Measurements from ENCODE around the gene HYDIN.
A peak's percentile ranks its signal among the peaks of the same experiment; 100 is the strongest.

The HYDIN gene

DNA sequence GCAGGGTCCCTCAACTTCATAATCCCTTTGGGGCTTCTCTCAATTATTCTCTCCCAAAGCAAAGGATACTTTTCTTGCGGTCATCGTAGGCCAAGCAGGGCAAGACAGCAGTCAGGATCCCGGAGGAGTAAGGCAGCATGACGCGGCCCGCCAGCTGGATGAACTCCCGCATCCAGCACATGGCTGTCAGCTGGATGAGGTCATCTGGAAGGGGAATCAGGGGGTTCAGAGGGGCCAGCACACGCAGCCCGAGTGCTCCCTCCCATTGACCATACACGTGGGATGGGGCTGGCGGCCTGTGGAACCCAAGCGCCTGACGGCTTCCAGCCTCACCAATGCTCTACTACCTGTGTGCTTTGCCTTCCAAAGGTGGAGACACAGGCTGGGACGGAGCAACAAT, 448.7 kb downstream of the HYDIN start:
- TF ChIP-seq, protein P1, sequence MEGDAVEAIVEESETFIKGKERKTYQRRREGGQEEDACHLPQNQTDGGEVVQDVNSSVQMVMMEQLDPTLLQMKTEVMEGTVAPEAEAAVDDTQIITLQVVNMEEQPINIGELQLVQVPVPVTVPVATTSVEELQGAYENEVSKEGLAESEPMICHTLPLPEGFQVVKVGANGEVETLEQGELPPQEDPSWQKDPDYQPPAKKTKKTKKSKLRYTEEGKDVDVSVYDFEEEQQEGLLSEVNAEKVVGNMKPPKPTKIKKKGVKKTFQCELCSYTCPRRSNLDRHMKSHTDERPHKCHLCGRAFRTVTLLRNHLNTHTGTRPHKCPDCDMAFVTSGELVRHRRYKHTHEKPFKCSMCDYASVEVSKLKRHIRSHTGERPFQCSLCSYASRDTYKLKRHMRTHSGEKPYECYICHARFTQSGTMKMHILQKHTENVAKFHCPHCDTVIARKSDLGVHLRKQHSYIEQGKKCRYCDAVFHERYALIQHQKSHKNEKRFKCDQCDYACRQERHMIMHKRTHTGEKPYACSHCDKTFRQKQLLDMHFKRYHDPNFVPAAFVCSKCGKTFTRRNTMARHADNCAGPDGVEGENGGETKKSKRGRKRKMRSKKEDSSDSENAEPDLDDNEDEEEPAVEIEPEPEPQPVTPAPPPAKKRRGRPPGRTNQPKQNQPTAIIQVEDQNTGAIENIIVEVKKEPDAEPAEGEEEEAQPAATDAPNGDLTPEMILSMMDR (conservative IDR thresholded peaks at IDR 0.05; ENCODE audit: control insufficient read depth, insufficient read depth, low read depth, low read length), result no peak
- DNase-seq (ENCODE audit: low read depth), result no peak
- no peak overlapping the region for H3K4me3 ChIP-seq (ENCODE audit: control insufficient read depth, low read depth, low read length)

DNA sequence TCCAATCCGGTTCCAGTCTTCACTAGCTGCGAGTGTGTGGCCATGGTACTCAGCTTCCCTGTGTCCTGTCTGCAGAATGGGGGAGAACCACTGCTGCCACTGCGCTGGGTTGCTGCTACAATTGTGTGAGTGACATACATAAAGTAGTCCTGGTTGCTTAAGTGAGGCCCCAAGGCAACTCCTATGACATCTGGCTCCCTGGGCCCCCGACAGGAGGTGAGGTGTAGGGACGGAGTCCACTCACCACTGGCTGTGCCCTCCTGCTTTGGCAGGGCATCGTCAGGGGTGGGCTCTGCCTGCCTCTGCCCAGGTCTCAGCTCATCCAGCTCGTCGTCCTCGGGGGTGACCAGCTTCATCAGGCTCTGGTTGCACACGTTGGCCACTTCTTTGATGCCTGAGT, 450.0 kb downstream of the HYDIN start:
- H3K4me3 ChIP-seq (ENCODE audit: control insufficient read depth, low read depth, low read length), result no peak overlapping the region
- TF ChIP-seq, protein P1 (conservative IDR thresholded peaks at IDR 0.05; ENCODE audit: control insufficient read depth, insufficient read depth, low read depth, low read length), result no peak

DNA sequence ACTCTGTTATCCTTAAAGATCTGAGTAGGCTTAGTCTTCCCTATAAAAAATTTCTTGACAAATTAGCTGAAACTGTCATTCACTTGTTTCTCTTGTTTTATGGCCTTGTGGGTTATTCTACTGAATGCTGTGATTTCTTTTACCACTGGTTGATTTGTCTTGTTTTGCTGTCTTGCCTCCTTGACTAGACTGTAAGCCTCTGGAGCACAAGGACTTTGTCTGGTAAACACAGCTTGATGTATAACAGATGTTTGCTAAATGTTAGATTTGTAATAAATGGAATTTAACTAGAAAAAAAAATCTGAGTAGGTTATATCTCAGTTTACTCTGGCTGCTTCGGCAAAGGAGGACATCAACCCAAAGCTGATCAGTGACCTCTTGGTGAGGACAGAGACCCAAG, 451.2 kb downstream of the HYDIN start:
- DNase-seq (ENCODE audit: low read depth), result peak; percentile 47
- no peak overlapping the region for H3K4me3 ChIP-seq (ENCODE audit: control insufficient read depth, low read depth, low read length)
- TF ChIP-seq, protein P1 (conservative IDR thresholded peaks at IDR 0.05; ENCODE audit: control insufficient read depth, insufficient read depth, low read depth, low read length), result no peak

More for the DNA sequence above, 450.0 kb downstream of the HYDIN start:
- no peak for DNase-seq (ENCODE audit: low read depth)

DNA sequence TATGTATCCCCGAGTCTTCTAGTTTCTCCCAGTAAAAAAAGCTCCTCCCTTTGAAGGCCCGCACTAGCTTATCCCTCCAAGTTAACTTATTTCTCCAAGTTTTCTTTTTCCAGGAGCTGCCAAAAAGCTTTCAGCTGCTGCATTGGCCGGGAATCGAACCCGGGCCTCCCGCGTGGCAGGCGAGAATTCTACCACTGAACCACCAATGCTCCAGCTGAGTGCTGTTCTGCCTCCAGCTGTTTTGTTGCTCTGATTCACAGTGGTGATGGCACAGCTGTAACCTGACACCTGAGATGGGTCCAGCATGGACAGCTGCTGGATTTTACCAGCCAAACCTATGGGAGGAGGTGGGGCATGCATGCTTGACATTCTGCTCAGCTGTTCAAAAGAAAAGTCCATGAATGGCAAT, 451.6 kb downstream of the HYDIN start:
- TF ChIP-seq, protein P1 (conservative IDR thresholded peaks at IDR 0.05; ENCODE audit: control insufficient read depth, insufficient read depth, low read depth, low read length), result no peak
- H3K4me3 ChIP-seq (ENCODE audit: control insufficient read depth, low read depth, low read length), result no peak overlapping the region
- peak; percentile 91 for DNase-seq (ENCODE audit: low read depth)

DNA sequence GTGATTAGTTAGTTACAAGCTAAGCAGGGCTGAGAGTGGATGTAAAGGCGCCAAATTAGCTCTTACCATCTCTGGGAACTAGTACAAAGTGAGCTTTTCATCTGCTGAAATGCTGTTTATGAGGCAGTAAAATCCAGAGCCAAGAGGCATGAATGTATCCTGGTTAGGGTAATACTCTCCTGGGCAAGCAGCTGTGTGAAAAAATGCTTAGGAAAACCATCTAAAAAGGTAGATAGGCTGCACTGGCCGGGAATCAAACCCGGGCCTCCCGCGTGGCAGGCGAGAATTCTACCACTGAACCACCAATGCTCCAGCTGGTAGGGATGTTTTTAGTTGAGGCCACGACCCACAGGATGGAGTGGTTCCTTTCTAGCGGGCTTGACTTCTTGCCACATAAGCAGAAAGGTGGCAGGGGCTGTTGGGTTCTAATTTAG, 452.5 kb downstream of the HYDIN start:
- TF ChIP-seq, protein P1 (conservative IDR thresholded peaks at IDR 0.05; ENCODE audit: control insufficient read depth, insufficient read depth, low read depth, low read length), result no peak
- no peak overlapping the region for H3K4me3 ChIP-seq (ENCODE audit: control insufficient read depth, low read depth, low read length)
- DNase-seq (ENCODE audit: low read depth), result peak; percentile 63

DNA sequence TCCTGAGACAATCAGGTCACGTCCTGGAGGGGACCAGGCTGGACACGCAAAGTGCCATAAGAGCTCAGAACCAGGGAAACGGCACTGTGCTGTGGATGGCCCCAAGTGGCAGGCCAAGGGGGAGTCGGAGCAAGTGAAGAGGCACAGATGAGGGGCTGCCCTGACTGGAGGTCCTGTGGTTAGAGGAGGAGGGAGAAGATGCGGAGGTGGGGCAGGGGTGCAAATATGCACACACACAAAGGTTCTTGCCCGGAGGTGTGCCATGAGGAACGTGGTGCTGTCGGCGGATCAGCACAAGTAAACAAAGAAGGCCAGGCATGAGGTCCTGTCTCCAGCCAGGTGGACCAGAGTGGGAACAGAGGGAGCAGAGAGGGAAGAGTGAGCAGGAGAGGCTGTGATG, 453.0 kb downstream of the HYDIN start:
- no peak overlapping the region for H3K4me3 ChIP-seq (ENCODE audit: control insufficient read depth, low read depth, low read length)
- TF ChIP-seq, protein P1 (conservative IDR thresholded peaks at IDR 0.05; ENCODE audit: control insufficient read depth, insufficient read depth, low read depth, low read length), result no peak
- DNase-seq (ENCODE audit: low read depth), result no peak

DNA sequence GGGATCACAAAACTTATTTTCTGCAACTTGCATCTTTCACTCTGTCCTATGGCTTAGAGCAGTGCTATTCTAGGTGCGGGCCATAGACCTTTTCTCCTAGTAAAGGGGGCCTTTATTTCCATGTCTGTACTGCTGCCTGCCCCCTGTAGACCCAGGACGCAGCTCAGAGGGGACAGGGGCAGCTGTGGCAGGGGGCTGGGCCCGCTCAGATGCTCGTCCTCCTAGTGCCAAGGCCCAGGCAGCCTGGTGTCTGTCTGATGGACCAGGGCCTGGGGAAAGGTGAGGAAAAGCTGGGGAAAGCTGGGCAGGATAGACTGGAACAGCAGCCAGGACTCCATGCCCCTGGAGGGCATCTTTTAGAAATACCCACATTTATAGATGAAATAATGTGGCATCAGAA, 455.1 kb downstream of the HYDIN start:
- TF ChIP-seq, protein P1 (conservative IDR thresholded peaks at IDR 0.05; ENCODE audit: control insufficient read depth, insufficient read depth, low read depth, low read length), result no peak
- DNase-seq (ENCODE audit: low read depth), result no peak
- H3K4me3 ChIP-seq (ENCODE audit: control insufficient read depth, low read depth, low read length), result no peak overlapping the region

All from fibroblast of mammary gland (primary cell).